ENCODE results near the gene KLF7. TPM values are rescaled to one million over a fixed set of nuclear protein-coding genes. Genes with fewer than 3 reads are reported as not detected.

Gene KLF7
- total RNA-seq, 1 experiment from 2014 or later: 17.1 TPM

GRCh38 chr2:207078186-207078798, 87.5 kb downstream of the KLF7 start:
- Histone ChIP-seq H3K9me3 (ENCODE audit: control insufficient read depth, insufficient read depth, low read depth, low read length) (no peaks in the 10 kb centered on the region), H3K4me3 (ENCODE audit: low read depth in 2 of 2, low read length in 2 of 2) (no peak overlapping the region), H3K27ac (ENCODE audit: low read length) (no peak overlapping the region), H3K27me3 (ENCODE audit: control insufficient read depth, insufficient read depth, low read length) (no peaks in the 10 kb centered on the region), H3K36me3 (ENCODE audit: control insufficient read depth, insufficient read depth, low read length) (no peaks in the 10 kb centered on the region), H3K4me1 (ENCODE audit: control insufficient read depth, insufficient read depth, low read length) (peaks cover 9% of the 10 kb centered on the region)
- no TSS peak for BruUV-seq (replicated peaks)
- intact Hi-C loops (cut with micrococcal nuclease; ENCODE audit: unreplicated experiment) (no loop called here), in situ Hi-C loops (cut with HindIII; ENCODE audit: low pct_unique_long_range_greater_than_20kb, low sequenced_read_pairs) (no loop called here)
- TF ChIP-seq TCF7L2 (IDR thresholded peaks at IDR 0.05; ENCODE audit: low read depth, low read length) (no peak), SIN3A (IDR thresholded peaks at IDR 0.05; ENCODE audit: borderline replicate concordance, insufficient read depth, low read depth, low read length) (no peak), POLR2AphosphoS5 (IDR thresholded peaks at IDR 0.05; ENCODE audit: low read depth, low read length) (no peak), CTCF (IDR thresholded peaks at IDR 0.05) (no peak), REST (IDR thresholded peaks at IDR 0.05; ENCODE audit: insufficient read depth in 1 of 2, low read depth in 2 of 2, low read length in 1 of 2) (no peak)
- ATAC-seq: no peak
- ChIA-PET POLR2A (no interaction called here), CTCF (no interaction called here)
- no peak for DNase-seq (ENCODE audit: low read depth, low spot score)

GRCh38 chr2:207077266-207077665, 88.5 kb downstream of the KLF7 start:
- CTCF ChIA-PET: no interaction called here

More at GRCh38 chr2:207077266-207077665, 88.5 kb downstream of the KLF7 start:
- Histone ChIP-seq H3K27ac (ENCODE audit: low read length) (no peak overlapping the region), H3K9me3 (ENCODE audit: control insufficient read depth, insufficient read depth, low read depth, low read length) (no peaks in the 10 kb centered on the region), H3K4me1 (ENCODE audit: control insufficient read depth, insufficient read depth, low read length) (peaks cover 9% of the 10 kb centered on the region), H3K4me3 (ENCODE audit: low read depth in 2 of 2, low read length in 2 of 2) (no peak overlapping the region), H3K27me3 (ENCODE audit: control insufficient read depth, insufficient read depth, low read length) (no peaks in the 10 kb centered on the region), H3K36me3 (ENCODE audit: control insufficient read depth, insufficient read depth, low read length) (no peaks in the 10 kb centered on the region)
- intact Hi-C loops (cut with micrococcal nuclease; ENCODE audit: unreplicated experiment): no loop called here
- BruUV-seq (replicated peaks): no TSS peak
- no peak for DNase-seq (ENCODE audit: low read depth, low spot score)
- TF ChIP-seq SIN3A (IDR thresholded peaks at IDR 0.05; ENCODE audit: borderline replicate concordance, insufficient read depth, low read depth, low read length): no peak
- no peak for TF ChIP-seq TCF7L2 (IDR thresholded peaks at IDR 0.05; ENCODE audit: low read depth, low read length)
- no peak for TF ChIP-seq REST (IDR thresholded peaks at IDR 0.05; ENCODE audit: insufficient read depth in 1 of 2, low read depth in 2 of 2, low read length in 1 of 2)
- no peak for TF ChIP-seq POLR2AphosphoS5 (IDR thresholded peaks at IDR 0.05; ENCODE audit: low read depth, low read length)
- TF ChIP-seq CTCF (IDR thresholded peaks at IDR 0.05): no peak
- ATAC-seq: no peak
- POLR2A ChIA-PET: no interaction called here
- in situ Hi-C loops (cut with HindIII; ENCODE audit: low pct_unique_long_range_greater_than_20kb, low sequenced_read_pairs): no loop called here
